22Rv1 (cell line): ENCODE results near the gene SSU72.
A peak's percentile ranks its signal among the peaks of the same experiment; 100 is the strongest.

Source experiments
- H3K27ac ChIP-seq: fragments of 450-650 bp; 2 replicates; pipeline ENCODE4 v1.5.1; 2017
- ZFX ChIP-seq: fragments of 450-650 bp; IDR thresholded peaks from 2 replicates; pipeline ENCODE4 v1.6.1; 2017; ENCODE audit warnings: antibody characterized with exemption, borderline replicate concordance
- TF ChIP-seq, protein P1 (sequence below): fragments of 450-650 bp; IDR thresholded peaks from 2 replicates; pipeline ENCODE4 v1.5.1; 2017; ENCODE audit warnings: mild to moderate bottlenecking

Gene SSU72

DNA sequence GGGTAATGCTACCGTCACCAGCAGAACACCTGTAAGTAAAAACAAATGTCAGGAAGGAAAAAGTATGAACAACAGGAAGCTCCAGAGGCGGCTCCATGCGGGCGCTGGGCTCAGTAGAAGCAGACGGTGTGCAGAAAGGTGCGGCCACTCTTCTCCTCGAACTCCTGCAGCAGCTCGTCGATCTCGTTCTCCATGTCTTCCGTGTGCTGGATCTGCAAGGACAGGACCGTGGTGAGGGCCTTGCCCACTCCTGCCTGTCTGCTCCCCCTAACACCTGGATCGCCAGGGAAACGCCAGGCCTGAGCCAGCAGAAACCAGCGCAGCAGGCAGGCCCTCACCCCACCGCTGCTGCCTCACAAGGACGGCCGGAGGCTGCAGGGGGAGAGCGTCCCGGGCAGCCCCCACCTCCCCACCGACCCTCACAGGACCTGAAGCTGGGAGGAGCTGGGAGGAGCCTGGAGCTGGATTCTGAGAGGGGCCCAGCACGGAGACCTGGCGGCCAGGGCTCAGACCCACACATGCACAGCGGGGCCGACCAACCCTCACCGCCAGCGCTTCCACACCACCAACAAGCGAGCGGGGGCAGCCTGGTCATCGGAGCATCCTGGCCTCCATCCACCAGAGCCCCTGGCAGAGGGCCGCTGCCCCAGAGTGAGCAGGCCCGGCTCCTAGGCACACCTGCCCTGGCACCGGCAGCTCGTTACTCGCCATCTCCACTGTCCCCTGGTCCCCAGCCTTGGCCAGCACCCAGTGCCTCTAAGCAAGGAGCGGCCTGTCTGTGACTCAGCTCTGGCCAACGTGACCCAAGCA, 32.5 kb downstream of the SSU72 start:
- peak overlapping the region; percentile 34 for H3K27ac ChIP-seq
- no peak for TF ChIP-seq ZFX
- TF ChIP-seq, protein P1, sequence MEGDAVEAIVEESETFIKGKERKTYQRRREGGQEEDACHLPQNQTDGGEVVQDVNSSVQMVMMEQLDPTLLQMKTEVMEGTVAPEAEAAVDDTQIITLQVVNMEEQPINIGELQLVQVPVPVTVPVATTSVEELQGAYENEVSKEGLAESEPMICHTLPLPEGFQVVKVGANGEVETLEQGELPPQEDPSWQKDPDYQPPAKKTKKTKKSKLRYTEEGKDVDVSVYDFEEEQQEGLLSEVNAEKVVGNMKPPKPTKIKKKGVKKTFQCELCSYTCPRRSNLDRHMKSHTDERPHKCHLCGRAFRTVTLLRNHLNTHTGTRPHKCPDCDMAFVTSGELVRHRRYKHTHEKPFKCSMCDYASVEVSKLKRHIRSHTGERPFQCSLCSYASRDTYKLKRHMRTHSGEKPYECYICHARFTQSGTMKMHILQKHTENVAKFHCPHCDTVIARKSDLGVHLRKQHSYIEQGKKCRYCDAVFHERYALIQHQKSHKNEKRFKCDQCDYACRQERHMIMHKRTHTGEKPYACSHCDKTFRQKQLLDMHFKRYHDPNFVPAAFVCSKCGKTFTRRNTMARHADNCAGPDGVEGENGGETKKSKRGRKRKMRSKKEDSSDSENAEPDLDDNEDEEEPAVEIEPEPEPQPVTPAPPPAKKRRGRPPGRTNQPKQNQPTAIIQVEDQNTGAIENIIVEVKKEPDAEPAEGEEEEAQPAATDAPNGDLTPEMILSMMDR: no peak

DNA sequence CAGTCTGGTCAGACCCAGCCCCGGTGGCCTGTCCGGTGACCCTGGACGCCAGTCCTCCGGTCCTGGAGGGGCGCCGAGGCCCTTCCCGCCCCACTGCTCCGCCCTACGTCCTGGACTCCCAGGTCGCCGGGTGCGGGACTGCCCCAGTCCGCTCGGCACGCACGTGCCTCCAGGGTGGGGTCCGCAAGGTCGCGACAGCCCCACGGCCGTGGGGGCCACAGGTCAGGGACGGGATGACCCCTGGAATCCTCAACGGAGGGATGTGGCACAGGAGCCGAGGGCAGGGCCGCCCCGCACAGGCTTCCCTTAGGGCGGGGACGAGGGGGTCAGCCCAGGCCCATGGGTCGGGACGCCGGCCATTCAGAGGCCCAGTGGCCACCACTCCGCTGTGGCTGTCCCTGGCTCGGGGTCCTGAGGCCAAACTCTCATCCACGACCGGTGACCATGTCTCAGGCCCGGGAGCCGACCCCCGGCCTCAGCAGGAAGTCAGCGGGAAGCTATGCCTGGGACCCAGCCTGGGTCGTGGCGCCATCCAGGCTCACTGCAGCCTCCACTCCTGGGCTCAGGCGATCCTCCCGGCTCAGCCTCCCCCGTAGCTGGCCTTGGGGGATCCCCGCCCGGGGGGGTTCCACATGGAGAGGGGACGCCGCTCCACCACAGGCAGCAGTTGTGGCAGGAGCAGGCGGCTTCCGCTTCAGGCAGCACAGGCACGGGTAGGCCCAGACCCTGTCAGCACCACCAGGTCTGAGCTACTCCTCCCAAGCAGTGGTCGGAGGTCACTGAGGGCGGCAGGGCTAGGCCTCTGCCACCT, 33.6 kb downstream of the SSU72 start:
- 0 out of 2 replicates have a peak overlapping the region, but pooled peaks have one; percentile 34 for H3K27ac ChIP-seq

GRCh38 chr1:1540090-1540817, 34.4 kb downstream of the SSU72 start, which contains the start of gene TMEM240:
TMEM240 (minus strand) TSS chr1:1540624; CDS start chr1:1540346, 278 bp downstream.
- no peak for TF ChIP-seq ZFX
- TF ChIP-seq, protein P1: no peak
- H3K27ac ChIP-seq: 0 out of 2 replicates have a peak within 1 kb of the TSS, but pooled peaks have one; percentile 34

More for the DNA sequence above, 33.6 kb downstream of the SSU72 start:
- TF ChIP-seq, protein P1: no peak
- no peak for TF ChIP-seq ZFX

DNA sequence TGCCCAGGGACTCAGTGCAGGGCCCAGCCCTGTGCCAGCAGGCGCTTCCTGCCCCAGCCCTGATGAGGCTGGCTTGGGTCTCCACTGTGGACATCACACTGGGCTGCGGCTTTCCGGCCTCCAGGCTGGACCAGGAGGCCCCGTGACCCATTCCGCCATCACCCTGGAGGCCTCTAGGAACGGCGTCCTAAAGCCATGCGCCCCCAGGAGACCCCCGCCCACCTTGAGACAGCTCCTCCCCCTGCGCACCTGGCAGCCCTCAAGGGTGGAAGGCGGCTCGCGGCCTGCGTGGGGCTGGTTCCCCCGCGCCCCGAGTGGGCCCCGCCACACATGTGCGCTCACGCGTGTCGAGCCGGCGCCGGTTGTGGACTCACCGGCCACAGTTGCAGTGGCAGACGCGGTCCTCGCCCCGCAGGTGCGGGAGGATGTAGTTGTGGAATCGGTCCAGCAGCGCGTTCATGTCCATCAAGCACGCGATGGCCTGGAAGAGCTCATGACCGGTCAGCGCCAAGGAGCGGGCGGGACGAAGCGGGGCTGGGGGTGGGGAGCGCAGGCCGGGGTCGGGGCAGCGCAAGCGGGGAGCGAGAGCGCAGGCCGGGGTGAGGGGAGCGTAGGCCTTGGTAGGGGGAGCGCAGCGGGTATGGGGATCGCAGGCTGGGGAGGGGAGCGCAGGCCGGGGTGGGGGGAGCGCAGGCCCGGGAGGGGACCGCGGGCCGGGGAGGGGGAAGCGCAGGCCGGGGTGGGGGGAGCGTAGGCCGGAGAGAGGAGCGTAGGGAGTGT, 35.2 kb downstream of the SSU72 start:
- H3K27ac ChIP-seq: no peak overlapping the region
- no peak for TF ChIP-seq ZFX
- TF ChIP-seq, protein P1: no peak

GRCh38 chr1:1538989-1539309, 35.7 kb downstream of the SSU72 start:
- no peak overlapping the region for H3K27ac ChIP-seq

GRCh38 chr1:1538334-1538733, 36.3 kb downstream of the SSU72 start:
- H3K27ac ChIP-seq: no peak overlapping the region
- TF ChIP-seq ZFX: no peak
- TF ChIP-seq, protein P1: no peak

More at GRCh38 chr1:1538989-1539309, 35.7 kb downstream of the SSU72 start:
- no peak for TF ChIP-seq ZFX
- TF ChIP-seq, protein P1: no peak
